Renal pelvis (tissue), 12 donors: ENCODE results near the gene APOL4. TPM values are rescaled to one million over a fixed set of nuclear protein-coding genes. Genes with fewer than 3 reads are reported as not detected.
"Not testable (repeated sequence)": the region's sequence is repeated elsewhere in the genome, so short reads cannot be mapped to it uniquely, and the experiment has no call there.

Source experiments
- DNase-seq: peaks from one replicate; pipeline ENCODE4 v3.0.0-alpha.2; 2013
- long read RNA-seq, 16 experiments: transcript quantifications; one replicate each; lab custom pipeline, GENCODE V29; 2026
- polyA plus RNA-seq, 3 donors: library from polyadenylated mRNA; unstranded; fragments of 120-200 nt; gene quantifications; one replicate each; pipeline ENCODE4 v1.2.1, GENCODE V29; 2013; ENCODE audit not compliant: insufficient read length in 3 of 3

The APOL4 gene, protein sequence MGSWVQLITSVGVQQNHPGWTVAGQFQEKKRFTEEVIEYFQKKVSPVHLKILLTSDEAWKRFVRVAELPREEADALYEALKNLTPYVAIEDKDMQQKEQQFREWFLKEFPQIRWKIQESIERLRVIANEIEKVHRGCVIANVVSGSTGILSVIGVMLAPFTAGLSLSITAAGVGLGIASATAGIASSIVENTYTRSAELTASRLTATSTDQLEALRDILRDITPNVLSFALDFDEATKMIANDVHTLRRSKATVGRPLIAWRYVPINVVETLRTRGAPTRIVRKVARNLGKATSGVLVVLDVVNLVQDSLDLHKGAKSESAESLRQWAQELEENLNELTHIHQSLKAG
- polyA plus RNA-seq = 10 to 100 TPM in 1 of 3 donors, 1 to 10 TPM in 2; 5.2 to 10.2 (median 6.1) TPM
- long read RNA-seq, donor 1 = 0 reads
- long read RNA-seq, donor 2, partial matches to known transcripts = 5 of 6 reads
- long read RNA-seq, donor 2, other reads (novel, unspliced or antisense) = 0 of 6 reads
- long read RNA-seq, donor 3 = 0 reads
- long read RNA-seq, donor 4, partial matches to known transcripts = 0 of 2 reads
- long read RNA-seq, donor 4, other reads (novel, unspliced or antisense) = 0 of 2 reads
- long read RNA-seq, donor 5 = 0 reads
- long read RNA-seq, donor 6 = 0 reads
- long read RNA-seq, donor 7, partial matches to known transcripts = 9 of 10 reads
- long read RNA-seq, donor 7, other reads (novel, unspliced or antisense) = 0 of 10 reads
- long read RNA-seq, donor 8 = 0 reads
- long read RNA-seq, donor 9, partial matches to known transcripts = 5 of 5 reads
- long read RNA-seq, donor 9, other reads (novel, unspliced or antisense) = 0 of 5 reads
- long read RNA-seq, donor 10 = 0 reads
- long read RNA-seq, donor 11 = 0 reads
- long read RNA-seq, donor 12 = 0 reads
- long read RNA-seq, donor 13 = 0 reads
- long read RNA-seq, donor 14, partial matches to known transcripts = 8 of 9 reads
- long read RNA-seq, donor 14, other reads (novel, unspliced or antisense) = 0 of 9 reads
- long read RNA-seq, donor 15, partial matches to known transcripts = 11 of 11 reads
- long read RNA-seq, donor 15, other reads (novel, unspliced or antisense) = 0 of 11 reads
- long read RNA-seq, donor 16 = 0 reads

DNA sequence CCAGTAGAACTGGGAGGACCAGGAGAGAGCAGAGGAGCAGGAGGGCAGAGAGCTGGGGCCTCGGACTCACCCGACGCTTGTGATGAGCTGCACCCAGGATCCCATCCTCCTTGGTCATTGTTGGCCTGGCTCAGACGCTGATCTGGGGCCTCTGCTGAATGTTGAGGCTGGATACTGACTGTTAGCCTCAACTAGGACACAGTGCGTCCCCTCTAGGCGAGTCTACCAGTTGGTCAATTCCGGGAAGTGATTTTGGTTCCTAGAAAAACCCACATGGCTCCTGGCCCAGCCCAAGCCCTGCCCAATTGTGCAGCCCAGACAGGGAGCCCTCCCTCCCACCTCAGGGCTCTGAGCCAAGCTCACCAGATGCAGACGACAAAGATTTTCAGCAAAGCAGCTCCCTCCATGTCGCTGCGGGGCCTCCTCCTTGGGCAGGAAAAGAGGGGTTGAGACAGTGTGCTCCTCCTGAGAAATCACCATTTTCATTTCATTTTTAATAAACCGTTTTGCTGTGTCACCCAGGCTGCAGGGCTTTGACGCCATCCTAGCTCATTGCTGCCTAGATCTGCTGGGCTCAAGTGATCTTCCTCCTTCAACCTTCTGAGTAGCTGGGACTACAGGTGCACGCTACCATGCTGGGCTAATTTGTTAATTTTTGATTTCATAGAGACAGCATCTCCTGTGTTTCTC, at the start of gene APOL4:
Gene APOL4, minus strand, starts transcription at position 180 of the 690 bp plus-strand sequence. Its CDS starts 75 bp downstream, at position 105.
- peak; percentile 55 for DNase-seq

DNA sequence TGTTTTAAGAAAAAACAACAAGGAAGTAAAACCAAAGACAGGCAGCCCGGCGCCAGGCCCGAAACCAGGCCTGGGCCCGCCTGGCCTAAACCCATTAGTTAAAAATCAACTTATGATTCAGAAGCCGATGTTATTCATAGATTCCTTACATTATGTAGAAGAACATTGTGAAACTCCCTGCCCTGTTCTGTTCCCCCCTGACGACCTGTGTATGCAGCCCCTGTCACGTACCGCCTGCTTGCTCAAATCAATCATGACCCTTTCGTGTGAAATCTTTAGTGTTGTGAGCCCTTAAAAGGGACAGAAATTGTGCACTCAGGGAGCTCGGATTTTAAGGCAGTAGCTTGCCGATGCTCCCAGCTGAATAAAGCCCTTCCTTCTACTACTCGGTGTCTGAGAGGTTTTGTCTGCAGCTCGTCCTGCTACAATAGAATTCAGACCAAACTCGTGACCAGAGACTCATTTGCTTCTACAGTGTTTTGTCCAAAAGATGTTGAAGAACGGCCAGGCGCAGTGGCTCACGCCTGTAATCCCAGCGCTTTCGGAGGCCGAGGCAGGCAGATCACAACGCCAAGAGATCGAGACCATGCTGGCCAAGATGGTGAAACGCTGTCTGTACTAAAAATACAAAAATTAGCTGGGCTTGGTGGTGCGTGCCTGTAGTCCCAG, 48.8 kb upstream of the APOL4 start:
- not testable (repeated sequence) for DNase-seq

DNA sequence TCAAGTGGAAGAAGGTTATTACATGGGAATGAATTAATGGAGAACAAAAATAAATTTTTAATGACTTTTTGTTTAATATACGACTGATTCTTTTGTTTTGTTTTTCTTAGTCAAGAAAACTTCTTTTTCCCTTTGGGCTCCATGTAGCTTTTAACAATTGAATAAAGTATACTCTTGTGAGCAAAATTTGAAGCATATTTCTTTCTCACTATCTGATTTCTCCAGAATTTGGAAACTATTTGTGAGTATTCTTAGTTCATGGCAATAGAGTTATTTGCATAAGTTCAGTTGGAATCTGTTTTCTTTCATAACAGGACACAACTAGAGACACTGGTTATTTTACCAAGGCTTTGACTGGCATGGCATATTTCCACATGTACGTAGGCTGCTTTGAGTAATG, 47.6 kb upstream of the APOL4 start:
- no peak for DNase-seq

DNA sequence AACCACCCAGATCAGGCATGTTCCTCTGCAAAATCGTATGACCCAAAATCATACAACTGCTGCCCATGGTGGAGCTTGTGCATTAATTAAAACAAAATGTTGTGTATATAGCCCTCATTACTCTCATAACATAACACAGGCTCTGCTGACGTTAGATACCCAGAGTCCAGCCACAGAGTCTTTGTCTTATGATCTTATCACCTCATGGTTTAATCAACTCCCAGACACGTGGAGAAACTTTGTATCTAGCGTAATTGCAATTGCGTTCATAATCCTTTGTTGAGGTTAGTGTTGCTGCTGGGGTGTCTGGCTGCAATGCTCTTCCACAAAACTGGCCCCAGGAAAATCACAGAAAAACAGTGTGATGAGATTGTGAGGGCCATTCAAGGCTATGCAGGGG, 46.3 kb upstream of the APOL4 start:
- DNase-seq = no peak

DNA sequence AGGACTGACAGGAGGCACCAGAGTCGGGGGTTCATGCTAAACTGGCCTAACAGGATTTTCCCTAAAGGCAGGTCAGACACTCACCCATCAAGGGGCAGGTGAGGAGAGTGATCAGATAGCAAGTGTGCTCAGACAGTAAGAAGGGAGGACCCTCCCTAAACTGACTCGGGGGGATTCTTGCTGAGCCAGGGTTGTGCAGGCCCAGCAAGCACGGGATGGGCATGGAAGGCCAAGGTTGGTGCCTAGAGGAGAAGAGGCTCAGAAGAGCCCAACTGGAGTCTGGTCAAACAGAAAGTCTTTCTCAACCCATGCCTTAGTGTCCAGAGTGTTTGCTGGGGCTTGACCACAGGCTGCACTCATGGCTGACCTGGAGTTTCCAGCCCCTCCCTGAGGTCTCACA, 45.1 kb upstream of the APOL4 start:
- no peak for DNase-seq

DNA sequence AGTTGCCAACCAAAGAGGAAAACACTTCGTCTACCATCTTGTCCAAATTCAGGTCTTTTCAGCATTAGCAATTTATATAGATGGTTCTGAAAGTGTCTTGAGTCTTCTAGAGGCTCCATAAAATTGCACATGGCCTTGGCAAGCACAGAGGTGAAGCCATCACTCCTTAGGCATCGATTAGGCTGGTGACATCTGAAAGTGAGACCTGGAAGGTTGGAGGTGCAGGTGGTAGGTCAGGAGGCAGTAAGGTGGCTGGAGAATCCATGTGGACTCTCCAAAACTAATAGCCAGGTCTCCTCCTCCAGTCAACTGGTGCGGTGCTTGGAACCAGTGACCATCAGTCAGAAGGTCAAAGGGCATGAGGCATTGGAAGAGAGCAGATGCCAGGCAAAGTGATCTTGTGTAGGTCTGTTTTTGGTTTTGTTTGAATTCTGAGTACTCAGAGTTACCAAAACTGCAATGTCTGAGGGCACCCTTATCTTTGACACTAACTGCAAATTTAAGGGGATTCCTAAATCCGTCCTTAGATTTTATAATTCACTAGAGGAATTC, 44.3 kb upstream of the APOL4 start:
- no peak for DNase-seq

DNA sequence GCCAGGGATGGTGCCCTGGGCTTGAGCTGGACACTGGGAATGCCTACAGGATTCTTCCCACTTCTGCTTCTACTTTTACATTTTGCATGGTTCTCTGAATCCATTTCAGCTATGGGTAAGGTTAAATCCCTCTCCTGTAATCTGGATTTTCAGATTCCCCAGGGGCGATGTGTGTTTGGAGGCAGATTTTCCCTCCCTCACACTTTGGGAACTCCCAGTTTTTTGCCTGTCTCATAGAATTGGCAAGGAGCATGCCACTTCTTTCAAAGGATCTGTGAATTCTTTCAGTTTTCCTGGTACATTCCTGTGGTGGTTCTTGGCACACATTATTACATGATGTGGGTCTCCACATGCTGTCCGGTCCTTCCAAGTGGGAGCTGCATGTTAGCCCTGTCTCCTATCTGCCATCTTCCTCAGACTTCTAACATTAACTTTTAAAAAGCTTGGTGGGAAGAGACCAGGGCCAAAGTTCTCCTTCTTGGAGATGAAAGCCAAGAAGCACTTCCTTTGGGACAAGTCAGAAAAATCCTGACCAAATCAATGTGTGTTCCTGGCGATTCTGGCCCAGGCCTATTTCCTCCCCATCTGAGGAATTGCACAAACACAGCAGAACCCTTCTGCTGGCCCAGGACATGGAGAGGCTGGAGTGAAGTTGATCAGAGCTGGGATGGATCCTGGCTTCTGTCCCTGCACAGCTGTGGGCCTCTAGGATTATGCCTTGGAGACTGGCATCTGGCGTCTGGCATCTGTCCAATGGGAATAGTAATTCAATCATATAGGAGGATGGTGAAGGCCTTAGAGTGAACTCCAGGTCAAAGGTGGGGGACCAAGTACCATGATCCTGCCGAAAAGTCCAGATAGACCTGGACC, 43.1 kb upstream of the APOL4 start:
- no peak for DNase-seq

DNA sequence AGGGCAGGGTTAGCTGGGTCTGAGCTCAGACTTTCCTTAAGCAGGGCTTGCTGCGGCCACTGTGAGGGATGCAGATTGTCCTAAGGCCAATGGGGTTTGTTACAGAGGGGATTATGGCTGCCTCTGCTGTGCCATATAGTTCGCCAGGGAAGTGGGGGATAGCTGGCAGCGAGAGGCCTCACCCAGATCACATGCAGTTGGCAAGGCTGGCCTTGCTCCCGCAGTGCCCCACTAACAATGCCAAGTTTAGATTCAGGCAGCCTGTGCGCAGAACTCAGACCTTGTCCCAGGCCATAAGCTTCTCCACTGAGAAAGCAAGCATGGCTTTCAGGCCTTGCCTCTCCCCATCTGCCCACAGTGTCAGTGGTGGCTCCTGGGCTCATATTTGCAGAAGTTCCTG, 42.4 kb upstream of the APOL4 start:
- no peak for DNase-seq

DNA sequence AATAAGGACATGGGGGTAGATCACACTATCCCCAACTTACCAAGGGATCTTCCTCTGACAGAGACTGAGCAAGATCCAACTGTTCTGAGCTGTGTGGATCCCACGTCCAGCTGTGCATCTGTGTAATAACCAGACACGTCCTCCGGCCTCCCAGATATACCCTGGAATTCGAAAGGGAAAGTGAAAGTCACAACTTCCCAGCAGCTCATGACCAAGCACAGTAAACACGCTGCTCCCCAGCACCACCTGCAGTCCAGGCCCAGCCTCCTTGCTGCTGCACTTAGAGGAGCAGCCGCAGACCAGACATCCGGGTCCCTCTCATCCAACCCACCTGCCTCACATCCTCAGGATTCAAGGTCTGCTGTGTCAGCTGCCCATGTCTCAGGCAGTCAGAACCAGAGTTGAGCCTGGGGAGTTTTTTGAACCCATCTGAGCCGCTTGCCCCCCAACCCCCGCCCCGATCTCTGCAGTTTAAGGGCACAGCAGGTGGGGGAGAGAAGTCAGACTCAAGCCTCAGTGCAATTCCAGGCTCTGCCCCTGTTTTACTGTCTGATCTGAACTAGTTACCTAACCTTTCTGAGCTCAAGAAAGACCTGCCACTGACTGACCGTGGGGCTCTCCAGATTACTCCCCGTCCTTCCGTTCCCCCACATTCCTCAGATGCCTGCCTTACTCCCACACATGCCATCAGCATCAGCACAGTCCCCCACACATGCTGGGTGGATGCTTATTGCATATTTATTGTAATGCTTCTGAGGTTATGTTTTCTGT, 38.0 kb upstream of the APOL4 start, which contains the start of gene APOL2:
Gene APOL2, minus strand, starts transcription at position 127 of the 771 bp plus-strand sequence. CDS start 6,365 bp downstream, outside the sequence.
- peak; percentile 89 for DNase-seq

DNA sequence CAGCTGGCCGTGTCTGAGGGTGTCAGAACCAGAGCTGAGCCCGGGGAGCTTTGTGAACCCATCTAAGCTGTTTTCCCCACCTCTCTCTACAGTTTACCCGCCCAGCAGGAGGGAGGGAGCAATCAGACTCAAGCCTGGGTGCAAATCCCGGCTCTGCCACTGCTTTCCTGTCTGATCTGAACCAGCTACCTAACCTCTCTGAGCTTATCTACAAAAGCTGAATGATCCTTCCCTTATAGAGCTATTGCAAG, 37.5 kb upstream of the APOL4 start:
- no peak for DNase-seq

DNA sequence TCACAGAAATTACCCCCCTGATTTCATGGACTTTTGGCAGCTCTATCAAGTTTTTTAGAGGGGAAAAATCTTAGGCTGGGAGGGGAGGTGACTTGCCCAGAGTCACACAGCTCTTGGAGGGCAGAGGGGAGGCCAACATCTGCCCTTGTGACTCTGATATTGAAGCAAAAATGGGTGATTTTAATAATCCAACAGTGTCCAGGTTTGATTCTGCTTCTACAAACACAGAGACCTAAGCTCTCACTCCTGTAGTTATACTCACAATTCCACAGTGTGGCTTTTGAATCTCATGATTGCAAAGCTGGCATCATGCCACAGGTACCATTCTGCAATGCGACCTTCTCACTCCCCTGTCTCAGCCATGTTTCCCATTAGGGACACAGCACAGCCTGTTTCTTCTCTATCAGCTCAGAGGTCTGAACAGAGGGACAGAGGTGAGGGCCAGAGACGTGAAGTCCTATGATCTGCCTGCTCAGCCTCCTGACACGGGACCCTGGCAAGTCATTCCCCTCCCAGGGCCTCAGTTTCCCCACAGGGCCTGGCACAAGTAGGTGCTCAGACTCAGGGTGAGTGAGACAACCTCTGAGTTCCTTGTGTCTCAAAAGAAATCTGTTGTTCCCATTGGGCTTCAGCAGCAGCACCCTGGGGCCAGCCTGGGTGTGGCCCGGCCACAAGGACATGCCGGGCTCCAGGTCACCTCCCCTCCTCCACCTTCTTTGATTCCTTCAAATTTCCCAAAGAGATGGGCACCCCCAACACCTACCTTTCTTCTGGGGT, 37.0 kb upstream of the APOL4 start:
- no peak for DNase-seq

DNA sequence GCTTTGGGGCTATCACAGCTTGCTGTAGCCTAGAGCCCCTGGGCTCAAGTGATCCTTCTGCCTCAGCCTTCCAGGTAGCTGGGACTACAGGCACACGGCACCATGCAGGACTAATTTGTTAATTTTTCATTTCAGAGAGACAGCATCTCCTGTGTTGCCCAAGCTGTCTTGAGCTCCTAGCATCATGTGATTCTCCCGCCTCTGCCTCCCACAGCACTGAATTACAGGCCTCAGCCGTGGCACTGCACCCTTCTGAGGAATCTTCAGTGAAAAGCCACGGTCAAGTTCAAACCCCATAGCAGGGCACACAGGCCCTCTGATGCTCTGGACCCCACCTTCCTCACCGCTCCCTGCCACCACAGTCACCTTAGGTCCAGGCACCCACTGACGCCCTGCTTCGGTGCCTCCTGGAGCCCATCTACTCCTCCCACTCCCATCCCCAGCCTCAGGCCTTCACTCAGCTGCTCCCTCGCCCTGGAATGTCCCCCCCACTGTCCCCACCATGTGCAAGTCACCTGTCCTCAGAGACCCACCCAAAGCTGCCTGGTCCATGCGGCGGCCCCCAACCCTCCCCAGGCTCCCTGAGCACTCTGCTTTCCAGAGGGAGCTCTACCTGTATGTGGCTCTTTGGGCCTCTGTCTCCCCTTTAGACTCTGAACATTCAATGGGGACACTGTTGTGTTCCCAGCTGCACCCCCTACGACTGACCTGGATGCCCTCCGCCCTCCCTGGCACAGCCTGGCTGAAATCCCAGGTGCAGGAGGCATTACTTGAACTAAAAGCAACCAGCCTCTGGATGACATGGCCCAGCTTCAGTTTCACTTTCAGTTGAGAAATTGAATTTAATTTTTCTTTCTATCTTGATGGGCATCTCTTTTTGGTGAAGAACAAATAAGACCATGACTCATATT, 36.1 kb upstream of the APOL4 start:
- no peak for DNase-seq

DNA sequence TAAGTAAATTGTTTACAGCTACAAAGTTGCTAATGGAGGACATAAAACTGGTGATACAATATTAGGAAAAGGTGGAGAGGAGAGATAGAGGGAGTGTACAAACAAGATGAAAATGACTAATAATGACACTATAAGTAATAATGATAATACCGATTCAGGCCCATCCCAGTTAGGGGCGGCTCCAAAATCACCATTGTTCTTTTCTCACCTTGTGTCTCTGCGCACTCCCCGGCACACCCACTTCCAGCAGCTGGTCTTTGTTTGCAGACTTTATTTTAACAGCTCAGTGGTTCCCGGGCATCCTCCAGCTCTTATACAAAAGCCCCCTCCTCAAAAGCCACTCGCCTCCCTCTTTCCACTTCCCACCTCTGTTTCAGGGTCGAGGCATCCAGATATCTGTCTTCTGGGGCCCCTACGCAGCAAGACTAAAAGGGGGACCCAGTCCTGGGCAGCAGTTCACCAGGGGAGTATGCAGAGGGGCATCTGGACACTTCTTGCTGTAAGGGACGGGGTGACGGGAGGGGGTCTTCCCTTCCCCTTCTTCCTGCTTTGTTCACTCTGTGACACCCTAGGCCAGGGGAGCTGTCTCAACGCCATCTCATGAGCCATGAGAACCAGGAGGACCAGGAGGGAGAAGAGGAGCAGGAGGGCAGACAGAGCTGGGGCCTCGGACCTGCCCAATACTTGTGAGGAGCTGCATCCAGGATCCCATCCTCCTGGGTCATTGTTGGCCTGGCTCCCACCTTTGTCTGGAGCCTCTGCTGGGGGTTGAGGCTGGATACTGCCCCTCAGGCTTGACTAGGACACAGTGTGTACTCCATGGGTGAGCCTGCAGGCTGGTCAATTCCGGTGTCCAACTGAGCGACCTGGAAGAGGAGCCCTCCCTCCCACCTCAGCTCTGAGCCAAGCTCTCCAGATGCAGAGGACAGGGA, 35.0 kb upstream of the APOL4 start:
- no peak for DNase-seq

DNA sequence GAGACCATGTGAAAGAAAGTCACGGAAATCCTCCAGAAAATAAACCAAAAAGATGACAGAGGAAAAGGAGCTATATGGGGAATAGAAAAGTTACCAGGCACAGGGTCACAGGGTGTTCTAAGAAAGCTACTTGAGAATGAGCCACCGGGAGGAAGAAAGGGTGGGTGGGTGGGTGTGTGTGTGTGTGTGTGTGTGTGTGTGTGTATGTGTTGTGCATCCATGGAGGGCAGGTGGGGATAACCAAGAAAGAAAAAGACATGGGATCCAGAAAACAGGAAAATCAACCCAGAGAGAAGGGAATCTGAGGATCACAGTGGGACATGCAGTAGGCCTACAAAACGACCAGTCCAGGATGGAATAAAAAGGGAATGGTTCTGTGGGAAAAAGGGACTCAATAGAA, 34.0 kb upstream of the APOL4 start:
- no peak for DNase-seq

DNA sequence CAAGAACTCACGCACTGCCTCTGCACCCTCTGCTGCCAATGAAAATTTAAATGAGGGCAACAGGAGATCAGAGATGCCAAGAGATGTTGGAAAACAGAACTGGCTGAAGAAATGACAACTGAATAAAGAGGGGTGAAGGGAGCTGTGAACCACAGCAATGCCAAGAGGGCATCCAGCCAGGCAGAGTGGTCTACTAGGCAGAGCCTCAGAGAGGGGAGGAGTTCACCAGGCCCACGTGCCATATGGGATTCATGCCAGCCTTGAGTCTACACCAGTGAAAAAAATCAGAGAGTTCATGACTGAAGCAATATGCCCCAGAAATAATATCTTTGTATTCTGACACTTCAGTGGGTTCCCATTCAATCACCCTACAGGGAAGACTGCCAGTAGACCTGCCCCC, 33.3 kb upstream of the APOL4 start:
- no peak for DNase-seq

DNA sequence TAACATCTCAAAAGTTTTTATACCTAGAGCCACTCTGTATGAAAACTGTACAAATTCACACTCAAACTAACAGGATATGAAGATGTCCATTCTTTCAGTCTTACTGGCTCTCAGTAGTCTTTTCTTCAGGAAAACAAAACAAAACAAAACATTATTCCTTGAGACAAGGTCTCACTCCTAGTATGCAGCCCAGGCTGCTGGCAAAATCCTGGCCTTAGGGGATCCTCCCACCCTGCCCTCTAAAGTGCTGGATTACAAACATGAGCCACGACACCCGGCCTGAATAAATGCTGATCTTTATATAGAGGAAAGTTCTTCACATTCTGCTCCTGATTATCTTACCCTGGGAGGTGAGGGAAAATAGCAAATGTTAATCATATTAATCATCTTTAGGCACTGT, 32.6 kb upstream of the APOL4 start:
- DNase-seq = no peak
